HL-60 (cell line): ENCODE data around the gene PTPRG.

Source experiments
- CTCF ChIP-seq: IDR thresholded peaks from one replicate; pipeline ENCODE4 v1.5.1; 2011; ENCODE audit warnings: low read length, control low read depth, inconsistent platforms; ENCODE audit not compliant: insufficient read depth
- POLR2AphosphoS5 ChIP-seq: IDR thresholded peaks from 2 replicates; pipeline ENCODE4 v1.6.1; 2012; ENCODE audit warnings: low read depth
- REST ChIP-seq: IDR thresholded peaks from 2 replicates; pipeline ENCODE4 v1.6.1; 2012; ENCODE audit warnings: low read depth; ENCODE audit not compliant: insufficient replicate concordance

- TF ChIP-seq POLR2AphosphoS5 (no peak), CTCF (no peak), REST (no peak)
Measured at GRCh38 chr3:62312201-62312600, 750.8 kb downstream of the PTPRG start.
